Pons (tissue), 1 donor: ENCODE data around the gene GP5.

ENCODE experiments used
- DNase-seq: peaks from one replicate; pipeline ENCODE4 v3.0.0-alpha.2; 2016; ENCODE audit warnings: low spot score

The GP5 gene

GRCh38 chr3:194348354-194348753 is 50.7 kb downstream of the GP5 start:
- DNase-seq: no peak

GRCh38 chr3:194346621-194347020 is 52.4 kb downstream of the GP5 start:
- no peak for DNase-seq

DNA sequence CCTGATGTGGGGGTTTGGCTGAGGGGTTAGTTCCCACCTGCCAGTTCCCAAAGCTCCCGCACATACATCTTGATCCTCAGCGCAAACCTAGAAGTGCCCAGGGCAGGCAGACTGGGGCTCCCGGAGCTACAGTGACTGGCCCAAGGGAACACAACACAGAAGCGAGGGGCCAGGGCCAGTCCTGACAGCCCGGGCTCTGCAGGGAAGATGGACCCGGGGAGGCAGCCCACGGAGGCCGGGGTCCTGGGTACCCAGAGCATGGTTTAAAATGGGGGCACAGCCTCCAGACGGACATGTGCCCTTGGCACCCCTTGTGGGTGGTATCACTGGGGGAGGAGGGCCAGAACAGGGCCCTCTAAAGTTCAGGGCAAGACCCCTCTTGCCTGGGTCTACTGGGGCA is 53.0 kb downstream of the GP5 start:
- no peak for DNase-seq
